WI38 (cell line): ENCODE results near the gene RBM42.

Source experiments
- H3K4me3 ChIP-seq: 2 replicates; pipeline ENCODE4 v1.5.1; 2011; ENCODE audit warnings: low read depth, mild to moderate bottlenecking, control low read depth, low read length
- TF ChIP-seq, protein P1 (sequence below): IDR thresholded peaks from 2 replicates; pipeline ENCODE4 v1.5.1; 2012; ENCODE audit warnings: low read depth, mild to moderate bottlenecking, control low read depth, low read length

Gene RBM42

DNA sequence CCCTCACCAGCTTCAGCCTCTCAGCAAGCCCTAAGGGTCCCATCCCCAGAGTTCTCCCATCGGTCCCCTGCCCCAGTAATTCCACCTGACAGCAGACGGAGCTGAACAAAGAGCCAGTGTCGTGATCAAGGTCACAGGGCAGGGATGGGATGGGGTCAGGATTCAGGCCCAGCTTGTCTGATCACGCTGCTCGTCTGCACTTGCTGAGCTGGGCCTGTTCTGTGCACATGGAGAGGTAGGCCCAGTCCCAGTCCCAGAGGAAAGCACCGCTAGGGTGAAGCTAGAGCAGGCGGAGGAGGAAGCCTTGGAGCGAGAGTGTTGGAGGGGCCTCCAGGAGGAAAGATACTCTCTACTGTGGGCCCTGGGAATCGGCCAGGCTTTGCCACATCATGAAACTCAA, 7.1 kb upstream of the RBM42 start:
- H3K4me3 ChIP-seq = no peak overlapping the region
- TF ChIP-seq, protein P1, sequence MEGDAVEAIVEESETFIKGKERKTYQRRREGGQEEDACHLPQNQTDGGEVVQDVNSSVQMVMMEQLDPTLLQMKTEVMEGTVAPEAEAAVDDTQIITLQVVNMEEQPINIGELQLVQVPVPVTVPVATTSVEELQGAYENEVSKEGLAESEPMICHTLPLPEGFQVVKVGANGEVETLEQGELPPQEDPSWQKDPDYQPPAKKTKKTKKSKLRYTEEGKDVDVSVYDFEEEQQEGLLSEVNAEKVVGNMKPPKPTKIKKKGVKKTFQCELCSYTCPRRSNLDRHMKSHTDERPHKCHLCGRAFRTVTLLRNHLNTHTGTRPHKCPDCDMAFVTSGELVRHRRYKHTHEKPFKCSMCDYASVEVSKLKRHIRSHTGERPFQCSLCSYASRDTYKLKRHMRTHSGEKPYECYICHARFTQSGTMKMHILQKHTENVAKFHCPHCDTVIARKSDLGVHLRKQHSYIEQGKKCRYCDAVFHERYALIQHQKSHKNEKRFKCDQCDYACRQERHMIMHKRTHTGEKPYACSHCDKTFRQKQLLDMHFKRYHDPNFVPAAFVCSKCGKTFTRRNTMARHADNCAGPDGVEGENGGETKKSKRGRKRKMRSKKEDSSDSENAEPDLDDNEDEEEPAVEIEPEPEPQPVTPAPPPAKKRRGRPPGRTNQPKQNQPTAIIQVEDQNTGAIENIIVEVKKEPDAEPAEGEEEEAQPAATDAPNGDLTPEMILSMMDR = no peak

DNA sequence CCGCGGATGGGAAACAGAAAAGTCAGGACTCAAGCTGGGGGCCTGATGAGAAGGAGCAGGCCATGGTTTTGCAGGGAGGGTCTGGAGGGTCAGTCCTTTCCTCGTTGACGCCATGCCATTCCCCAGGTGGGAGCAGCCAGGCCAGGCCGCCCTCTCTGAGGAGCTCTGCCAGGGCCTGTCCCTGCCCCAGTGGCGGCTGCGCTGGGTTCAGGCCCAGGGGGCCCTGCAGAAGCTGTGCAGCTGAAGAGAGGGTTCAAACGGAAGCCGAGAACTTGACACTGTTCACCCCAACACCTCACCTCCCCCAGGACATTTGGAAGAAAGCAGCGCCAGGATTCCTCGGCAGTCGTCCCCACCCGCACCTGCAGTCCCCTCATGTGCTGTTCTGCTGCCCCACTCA, 6.1 kb upstream of the RBM42 start:
- TF ChIP-seq, protein P1 = no peak
- H3K4me3 ChIP-seq = no peak overlapping the region

DNA sequence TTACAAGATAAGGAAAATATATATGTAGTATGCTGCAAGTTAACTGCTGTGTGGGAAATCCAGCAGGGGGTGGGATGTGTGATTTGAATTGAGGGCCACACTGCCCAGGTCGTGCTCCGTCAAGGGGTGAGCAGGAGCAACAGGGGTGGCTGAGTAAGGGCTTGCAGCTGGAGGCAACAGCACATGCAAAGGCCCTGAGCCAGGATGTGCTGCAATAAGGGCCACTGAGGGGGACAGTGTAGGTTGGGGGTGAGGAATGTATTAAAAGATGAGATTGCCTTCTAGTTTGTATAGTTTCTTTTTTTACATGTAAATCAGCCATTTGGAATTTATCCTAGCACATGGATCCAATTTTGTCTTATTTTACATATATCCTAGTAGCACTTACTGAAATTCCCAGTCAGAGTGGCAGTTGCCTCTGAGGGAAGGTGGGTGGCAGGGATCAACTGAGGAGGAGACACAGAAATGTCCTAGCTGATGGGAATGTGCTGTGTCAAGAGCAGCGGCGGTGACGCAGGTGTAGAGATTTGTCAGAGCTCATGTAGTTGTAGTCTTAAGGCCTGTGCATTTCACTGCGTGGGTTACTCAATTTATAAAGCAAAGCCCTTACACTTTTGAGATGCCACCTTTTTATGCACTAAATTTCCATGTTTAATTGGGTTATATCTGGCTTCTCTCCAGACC, 5.4 kb upstream of the RBM42 start:
- no peak overlapping the region for H3K4me3 ChIP-seq
- TF ChIP-seq, protein P1 = no peak

DNA sequence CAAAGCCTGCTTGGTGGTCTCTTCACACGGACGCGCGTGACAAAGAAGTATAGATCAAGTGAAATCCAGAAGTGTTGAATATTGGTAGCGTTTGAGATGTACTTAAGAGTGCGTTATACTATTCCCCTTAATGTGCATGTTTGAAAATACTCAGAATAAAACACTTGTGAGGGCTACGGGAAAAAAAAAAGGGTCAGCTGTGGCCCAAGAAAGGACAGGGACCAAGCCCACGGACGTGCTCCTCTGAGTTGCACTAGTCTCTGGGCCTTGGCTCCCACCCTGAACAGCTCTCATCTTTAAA, 622 bp upstream of the RBM42 start:
- TF ChIP-seq, protein P1 = no peak

DNA sequence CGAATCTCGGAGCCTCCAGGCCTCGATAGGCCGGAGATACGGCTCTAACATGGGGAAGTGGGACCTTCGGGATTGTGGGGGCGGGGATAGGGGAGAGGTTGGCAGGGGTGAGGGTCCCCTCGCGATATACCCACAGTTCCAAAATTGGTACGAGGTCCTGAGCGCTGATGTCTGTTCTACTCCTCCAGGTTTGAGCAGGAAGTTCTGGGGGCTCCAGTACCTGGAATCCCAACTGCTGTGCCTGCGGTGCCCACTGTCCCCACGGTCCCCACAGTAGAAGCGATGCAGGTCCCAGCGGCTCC, 447 bp downstream of the RBM42 start:
- TF ChIP-seq, protein P1 = no peak
- peak overlapping the region; percentile 98 for H3K4me3 ChIP-seq

More for the DNA sequence above, 622 bp upstream of the RBM42 start:
- H3K4me3 ChIP-seq = peak overlapping the region; percentile 98

DNA sequence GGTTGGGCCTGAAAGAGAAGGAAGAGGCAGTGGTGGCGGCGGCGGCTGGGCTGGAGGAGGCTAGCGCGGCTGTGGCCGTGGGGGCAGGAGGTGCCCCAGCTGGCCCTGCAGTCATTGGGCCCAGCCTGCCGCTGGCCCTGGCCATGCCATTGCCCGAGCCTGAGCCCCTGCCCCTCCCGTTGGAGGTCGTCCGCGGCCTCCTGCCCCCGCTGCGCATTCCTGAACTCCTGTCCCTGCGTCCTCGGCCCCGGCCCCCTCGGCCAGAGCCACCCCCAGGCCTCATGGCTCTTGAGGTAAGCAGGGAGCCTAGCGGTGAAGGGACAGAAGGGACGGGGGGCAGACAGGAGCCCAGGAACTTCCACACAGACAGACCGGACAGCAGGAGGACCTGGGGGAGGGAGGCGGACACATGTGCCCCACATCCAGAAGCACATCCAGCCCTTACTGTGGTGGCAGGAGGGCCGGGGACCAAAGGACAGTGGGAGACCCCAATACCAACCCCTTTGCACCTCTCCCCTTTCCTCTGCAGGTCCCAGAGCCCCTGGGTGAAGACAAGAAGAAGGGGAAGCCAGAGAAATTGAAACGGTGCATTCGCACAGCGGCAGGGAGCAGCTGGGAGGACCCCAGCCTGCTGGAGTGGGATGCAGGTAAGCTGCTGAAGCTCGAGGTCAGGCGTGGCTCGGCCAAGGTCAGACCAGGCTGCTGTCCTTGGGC, 5.0 kb downstream of the RBM42 start:
- no peak overlapping the region for H3K4me3 ChIP-seq
- TF ChIP-seq, protein P1 = no peak

DNA sequence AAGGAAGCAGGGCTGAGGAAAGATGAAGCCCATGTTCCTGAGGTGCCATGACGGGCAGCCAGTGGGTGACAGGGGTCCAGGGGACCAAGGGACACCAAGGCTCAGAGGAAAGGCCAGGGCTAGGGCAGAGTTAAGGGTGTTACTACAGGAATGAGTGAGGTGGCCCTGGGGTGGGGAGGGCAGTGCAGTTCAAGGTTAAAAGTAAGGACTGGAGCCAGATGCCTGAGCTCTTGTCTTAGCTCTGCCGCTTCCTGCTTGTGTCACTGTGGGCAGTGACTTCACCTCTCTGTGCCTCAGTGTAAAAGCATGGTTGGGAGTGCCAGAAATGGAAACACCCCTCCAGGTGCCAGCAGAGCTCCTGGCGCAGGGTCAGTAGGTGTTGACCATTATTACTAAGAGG, 7.8 kb downstream of the RBM42 start:
- H3K4me3 ChIP-seq = no peak overlapping the region
- TF ChIP-seq, protein P1 = no peak
